Activated CD8-positive, alpha-beta memory T cell treated with anti-CD3 and anti-CD28 coated beads for 4 hours (primary cell): ENCODE results near the gene MLLT10.
"Not testable (repeated sequence)": the region's sequence is repeated elsewhere in the genome, so short reads cannot be mapped to it uniquely, and the experiment has no call there.

Source experiments
- DNase-seq, 2 donors: peaks; one replicate each; pipeline ENCODE4 v3.0.0-alpha.2; 2020; ENCODE audit warnings: low read depth in 2 of 2

The MLLT10 gene

GRCh38 chr10:21694631-21695030 is 160.6 kb downstream of the MLLT10 start:
- no peak for DNase-seq

GRCh38 chr10:21696302-21696701 is 162.3 kb downstream of the MLLT10 start:
- no peak for DNase-seq

- no peak for DNase-seq
Measured at GRCh38 chr10:21699575-21699974, 165.5 kb downstream of the MLLT10 start.

- no peak for DNase-seq
Measured at GRCh38 chr10:21700474-21700873, 166.4 kb downstream of the MLLT10 start.

GRCh38 chr10:21702633-21703111 is 168.6 kb downstream of the MLLT10 start:
- DNase-seq = no peak

GRCh38 chr10:21705142-21705827 is 171.3 kb downstream of the MLLT10 start:
- no peak for DNase-seq

- DNase-seq = no peak
Measured at GRCh38 chr10:21705828-21706176, 171.8 kb downstream of the MLLT10 start.

- DNase-seq = no peak
Measured at GRCh38 chr10:21707498-21707897, 173.5 kb downstream of the MLLT10 start.

- DNase-seq = no peak
Measured at GRCh38 chr10:21712975-21713374, 178.9 kb downstream of the MLLT10 start.

- DNase-seq = no peak
Measured at GRCh38 chr10:21715531-21716195, 181.6 kb downstream of the MLLT10 start.

- not testable (repeated sequence) for DNase-seq
Measured at GRCh38 chr10:21717437-21718054, 183.5 kb downstream of the MLLT10 start.

- no peak for DNase-seq
Measured at GRCh38 chr10:21719502-21719901, 185.5 kb downstream of the MLLT10 start.

- DNase-seq = no peak
Measured at GRCh38 chr10:21720090-21720489, 186.1 kb downstream of the MLLT10 start.

GRCh38 chr10:21721000-21721665 is 187.1 kb downstream of the MLLT10 start:
- DNase-seq = no peak

GRCh38 chr10:21722209-21722608 is 188.2 kb downstream of the MLLT10 start:
- DNase-seq = no peak

- DNase-seq = no peak
Measured at GRCh38 chr10:21724020-21724589, 190.1 kb downstream of the MLLT10 start.

GRCh38 chr10:21724687-21725367 is 190.8 kb downstream of the MLLT10 start:
- DNase-seq = no peak

GRCh38 chr10:21726601-21727225 is 192.7 kb downstream of the MLLT10 start:
- DNase-seq = no peak

GRCh38 chr10:21727452-21728168 is 193.6 kb downstream of the MLLT10 start:
- no peak for DNase-seq

- DNase-seq = no peak
Measured at GRCh38 chr10:21728618-21729017, 194.6 kb downstream of the MLLT10 start.
